Measurements from ENCODE around the gene CDK6. TPM values are rescaled to one million over a fixed set of nuclear protein-coding genes. Genes with fewer than 3 reads are reported as not detected.

Gene CDK6
- total and polyA plus RNA-seq, 4 donors, result 1.6 to 66.4 (median 12.1) TPM

GRCh38 chr7:92856436-92856835 lies 20.1 kb upstream of the CDK6 start:
- Histone ChIP-seq H3K27ac (ENCODE audit: low read depth in 1 of 2, low read length in 1 of 2) (no peak overlapping the region), H3K27me3 (ENCODE audit: control insufficient read depth in 3 of 3, insufficient read depth in 3 of 3, low read length in 2 of 3) (no peaks in the 10 kb centered on the region), H3K36me3 (ENCODE audit: control insufficient read depth in 4 of 4, insufficient read depth in 4 of 4, low read length in 4 of 4) (no peaks in the 10 kb centered on the region), H3K9ac (ENCODE audit: insufficient read depth in 1 of 2, low read length in 2 of 2) (no peak overlapping the region), H3K4me1 (ENCODE audit: control insufficient read depth in 5 of 5, insufficient read depth in 5 of 5, low read length in 5 of 5) (no peaks in the 10 kb centered on the region), H3K9me3 (ENCODE audit: control insufficient read depth in 4 of 4, insufficient read depth in 3 of 4, low read length in 3 of 4) (no peaks in the 10 kb centered on the region), H3K4me3 (no peak overlapping the region)
- DNase-seq, result peak in 1 of 3 donors; percentile 26
- no peak for ATAC-seq (ENCODE audit: insufficient read depth, low FRiP score)
- no peak for TF ChIP-seq CTCF (IDR thresholded peaks at IDR 0.05; ENCODE audit: control extremely low read depth, extremely low read depth)
- WGBS, 2 donors, result 95 to 97% methylated on average over 2 of the region's 2 CpGs

- H3K27ac ChIP-seq (ENCODE audit: low read depth in 1 of 2, low read length in 1 of 2), result no peak overlapping the region
- no peaks in the 10 kb centered on the region for H3K27me3 ChIP-seq (ENCODE audit: control insufficient read depth in 3 of 3, insufficient read depth in 3 of 3, low read length in 2 of 3)
- 56 to 60% methylated on average over 5 of the region's 5 CpGs for WGBS, 2 donors
- no peak overlapping the region for H3K4me3 ChIP-seq
- no peaks in the 10 kb centered on the region for H3K4me1 ChIP-seq (ENCODE audit: control insufficient read depth in 5 of 5, insufficient read depth in 5 of 5, low read length in 5 of 5)
- no peak for TF ChIP-seq CTCF (IDR thresholded peaks at IDR 0.05; ENCODE audit: control extremely low read depth, extremely low read depth)
- no peak overlapping the region for H3K9ac ChIP-seq (ENCODE audit: insufficient read depth in 1 of 2, low read length in 2 of 2)
- no peaks in the 10 kb centered on the region for H3K36me3 ChIP-seq (ENCODE audit: control insufficient read depth in 4 of 4, insufficient read depth in 4 of 4, low read length in 4 of 4)
- no peak for DNase-seq
- H3K9me3 ChIP-seq (ENCODE audit: control insufficient read depth in 4 of 4, insufficient read depth in 3 of 4, low read length in 3 of 4), result no peaks in the 10 kb centered on the region
- ATAC-seq (ENCODE audit: insufficient read depth, low FRiP score), result no peak
These were observed 18.3 kb upstream of the CDK6 start for GRCh38 chr7:92854501-92855238.

- Histone ChIP-seq H3K27ac (ENCODE audit: low read depth in 1 of 2, low read length in 1 of 2) (no peak overlapping the region), H3K9me3 (ENCODE audit: control insufficient read depth in 4 of 4, insufficient read depth in 3 of 4, low read length in 3 of 4) (no peaks in the 10 kb centered on the region), H3K4me3 (no peak overlapping the region), H3K9ac (ENCODE audit: insufficient read depth in 1 of 2, low read length in 2 of 2) (no peak overlapping the region), H3K36me3 (ENCODE audit: control insufficient read depth in 4 of 4, insufficient read depth in 4 of 4, low read length in 4 of 4) (no peaks in the 10 kb centered on the region), H3K4me1 (ENCODE audit: control insufficient read depth in 5 of 5, insufficient read depth in 5 of 5, low read length in 5 of 5) (no peaks in the 10 kb centered on the region), H3K27me3 (ENCODE audit: control insufficient read depth in 3 of 3, insufficient read depth in 3 of 3, low read length in 2 of 3) (no peaks in the 10 kb centered on the region)
- 75 to 80% methylated on average over 3 of the region's 3 CpGs for WGBS, 2 donors
- ATAC-seq (ENCODE audit: insufficient read depth, low FRiP score), result no peak
- DNase-seq, result no peak
- no peak for TF ChIP-seq CTCF (IDR thresholded peaks at IDR 0.05; ENCODE audit: control extremely low read depth, extremely low read depth)
These were observed 15.4 kb upstream of the CDK6 start for GRCh38 chr7:92851732-92852131.

GRCh38 chr7:92850516-92850915 lies 14.1 kb upstream of the CDK6 start:
- DNase-seq (no peak), ATAC-seq (ENCODE audit: insufficient read depth, low FRiP score) (no peak)
- H3K4me1 ChIP-seq (ENCODE audit: control insufficient read depth in 5 of 5, insufficient read depth in 5 of 5, low read length in 5 of 5), result no peaks in the 10 kb centered on the region
- no peaks in the 10 kb centered on the region for H3K27me3 ChIP-seq (ENCODE audit: control insufficient read depth in 3 of 3, insufficient read depth in 3 of 3, low read length in 2 of 3)
- H3K4me3 ChIP-seq, result no peak overlapping the region
- H3K9me3 ChIP-seq (ENCODE audit: control insufficient read depth in 4 of 4, insufficient read depth in 3 of 4, low read length in 3 of 4), result no peaks in the 10 kb centered on the region
- no peaks in the 10 kb centered on the region for H3K36me3 ChIP-seq (ENCODE audit: control insufficient read depth in 4 of 4, insufficient read depth in 4 of 4, low read length in 4 of 4)
- H3K9ac ChIP-seq (ENCODE audit: insufficient read depth in 1 of 2, low read length in 2 of 2), result no peak overlapping the region
- no peak for TF ChIP-seq CTCF (IDR thresholded peaks at IDR 0.05; ENCODE audit: control extremely low read depth, extremely low read depth)
- no peak overlapping the region for H3K27ac ChIP-seq (ENCODE audit: low read depth in 1 of 2, low read length in 1 of 2)
- 67 to 78% methylated on average over 1 of the region's 1 CpG for WGBS, 2 donors

All from lung (tissue), 12 donors.